ENCODE measurements around the gene CHRND.

DNA sequence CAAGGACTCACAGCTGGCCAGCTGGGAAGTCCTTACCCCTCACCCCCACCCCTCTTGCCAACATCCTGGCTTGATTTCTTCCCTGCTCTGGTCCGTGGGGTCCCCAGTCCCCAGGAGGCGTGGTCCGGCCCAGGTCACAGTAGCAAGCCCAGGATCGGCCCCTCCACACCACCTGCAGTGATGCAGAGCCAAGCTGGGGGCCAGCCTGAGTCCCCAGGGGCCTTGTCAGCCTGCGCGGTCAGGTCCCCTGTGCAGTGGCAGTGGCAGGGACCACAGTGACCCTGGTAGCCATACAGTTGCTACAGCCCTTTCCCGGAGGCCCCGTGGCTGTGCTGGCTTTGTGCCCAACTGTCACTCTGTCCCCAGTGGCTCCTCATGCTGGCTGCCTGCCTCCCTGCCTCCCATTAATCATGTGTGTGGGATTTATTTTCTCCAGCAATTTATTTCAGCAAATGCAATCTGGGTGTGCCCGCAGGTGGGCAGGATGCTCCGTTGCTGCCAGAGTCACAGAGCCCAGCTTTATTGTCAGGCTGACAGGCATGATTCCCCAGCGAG, 14.5 kb upstream of the CHRND start:
- TF ChIP-seq, protein P1, sequence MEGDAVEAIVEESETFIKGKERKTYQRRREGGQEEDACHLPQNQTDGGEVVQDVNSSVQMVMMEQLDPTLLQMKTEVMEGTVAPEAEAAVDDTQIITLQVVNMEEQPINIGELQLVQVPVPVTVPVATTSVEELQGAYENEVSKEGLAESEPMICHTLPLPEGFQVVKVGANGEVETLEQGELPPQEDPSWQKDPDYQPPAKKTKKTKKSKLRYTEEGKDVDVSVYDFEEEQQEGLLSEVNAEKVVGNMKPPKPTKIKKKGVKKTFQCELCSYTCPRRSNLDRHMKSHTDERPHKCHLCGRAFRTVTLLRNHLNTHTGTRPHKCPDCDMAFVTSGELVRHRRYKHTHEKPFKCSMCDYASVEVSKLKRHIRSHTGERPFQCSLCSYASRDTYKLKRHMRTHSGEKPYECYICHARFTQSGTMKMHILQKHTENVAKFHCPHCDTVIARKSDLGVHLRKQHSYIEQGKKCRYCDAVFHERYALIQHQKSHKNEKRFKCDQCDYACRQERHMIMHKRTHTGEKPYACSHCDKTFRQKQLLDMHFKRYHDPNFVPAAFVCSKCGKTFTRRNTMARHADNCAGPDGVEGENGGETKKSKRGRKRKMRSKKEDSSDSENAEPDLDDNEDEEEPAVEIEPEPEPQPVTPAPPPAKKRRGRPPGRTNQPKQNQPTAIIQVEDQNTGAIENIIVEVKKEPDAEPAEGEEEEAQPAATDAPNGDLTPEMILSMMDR (IDR thresholded peaks at IDR 0.05; ENCODE audit: low read depth, low read length): no peak
- no peak for TF ChIP-seq EZH2phosphoT487 (IDR thresholded peaks at IDR 0.05; ENCODE audit: low read depth)

Measured in OCI-LY3 (cell line).